Activated CD4-positive, alpha-beta T cell treated with anti-CD3 and anti-CD28 coated beads for 24 hours (primary cell): ENCODE data around the gene LTBP3.
"Not testable (repeated sequence)": the region's sequence is repeated elsewhere in the genome, so short reads cannot be mapped to it uniquely, and the experiment has no call there.

Experiments used
- DNase-seq, 2 donors: peaks; one replicate each; pipeline ENCODE4 v3.0.0-alpha.2; 2020; ENCODE audit warnings: low read depth in 2 of 2

LTBP3 gene

DNA sequence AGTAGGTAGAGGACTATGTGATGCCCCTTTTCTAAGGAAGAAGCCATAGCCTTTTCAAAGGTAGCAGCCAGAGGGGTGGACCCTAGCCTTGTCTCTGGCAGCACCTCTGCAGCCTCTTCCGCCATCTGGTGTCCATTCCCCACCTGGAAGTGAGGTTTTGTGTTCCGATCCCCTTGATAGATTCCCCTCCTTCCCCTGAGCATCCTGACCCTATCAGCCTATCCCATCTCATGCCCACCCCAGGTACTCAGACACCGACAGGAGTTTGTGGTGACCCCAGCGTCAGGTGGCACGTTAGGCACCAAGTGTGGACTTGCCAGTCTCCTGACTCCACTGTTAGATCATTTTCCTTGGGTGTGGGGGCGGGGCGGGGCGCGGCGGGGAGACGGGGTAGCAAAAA is 13.8 kb upstream of the LTBP3 start:
- DNase-seq = no peak

DNA sequence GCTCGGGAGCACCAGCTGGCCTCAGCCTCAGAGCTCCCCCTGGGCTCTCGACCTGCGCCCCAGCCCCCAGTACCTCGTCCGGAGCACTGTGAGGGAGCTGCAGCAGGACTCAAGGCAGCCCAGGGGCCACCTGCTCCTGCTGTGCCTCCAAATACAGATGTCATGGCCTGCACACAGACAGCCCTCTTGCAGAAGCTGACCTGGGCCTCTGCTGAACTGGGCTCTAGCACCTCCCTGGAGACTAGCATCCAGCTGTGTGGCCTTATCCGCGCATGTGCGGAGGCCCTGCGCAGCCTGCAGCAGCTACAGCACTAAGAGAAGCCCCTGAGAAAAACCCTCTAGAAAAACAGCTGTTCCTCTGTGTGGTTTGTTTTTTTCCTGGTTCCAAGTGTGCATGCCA is 13.3 kb upstream of the LTBP3 start:
- no peak for DNase-seq

DNA sequence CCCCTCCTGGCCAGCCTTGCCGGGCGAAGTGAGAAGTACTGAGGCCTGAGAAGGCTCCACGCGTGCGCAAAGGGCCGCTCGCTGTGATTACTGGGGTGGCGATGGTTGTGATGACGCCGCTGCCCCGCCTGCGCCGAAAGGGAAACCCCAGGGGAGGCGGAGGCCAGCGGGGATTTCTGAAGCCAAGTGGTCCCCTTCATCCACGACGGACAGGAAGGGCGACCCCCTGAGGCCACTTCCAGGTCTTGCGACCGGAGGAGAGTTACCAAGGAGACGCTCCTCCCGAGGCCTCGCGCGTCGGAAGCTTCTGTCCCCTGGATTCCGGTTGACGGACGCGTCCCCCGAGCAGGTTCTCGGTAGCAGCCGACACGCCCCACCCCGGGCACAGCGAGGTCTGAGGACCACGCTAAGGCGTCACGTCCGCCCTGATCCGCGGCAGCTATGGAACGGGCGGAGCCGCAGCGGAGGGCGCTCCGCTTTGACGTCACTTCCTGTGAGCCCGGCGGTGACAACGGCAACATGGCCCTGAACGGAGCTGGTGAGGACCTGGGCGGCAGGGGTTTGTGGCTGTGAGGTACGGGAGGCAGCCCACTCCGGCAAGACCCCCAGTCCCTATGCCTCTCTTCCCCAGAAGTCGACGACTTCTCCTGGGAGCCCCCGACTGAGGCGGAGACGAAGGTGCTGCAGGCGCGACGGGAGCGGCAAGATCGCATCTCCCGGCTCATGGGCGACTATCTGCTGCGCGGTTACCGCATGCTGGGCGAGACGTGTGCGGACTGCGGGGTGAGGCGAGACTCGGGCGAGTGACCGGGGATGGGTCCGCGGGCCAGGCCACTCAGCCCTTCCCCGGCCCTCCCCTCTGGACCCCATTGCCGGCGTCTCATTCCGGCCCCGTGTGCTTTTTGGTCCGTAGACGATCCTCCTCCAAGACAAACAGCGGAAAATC is 12.1 kb upstream of the LTBP3 start, which contains the start of gene ZNRD2:
ZNRD2 (plus strand) TSS at position 505 of the 946 bp plus-strand sequence; CDS start at position 520, 15 bp downstream.
- DNase-seq = peak; percentile 96 to 97

DNA sequence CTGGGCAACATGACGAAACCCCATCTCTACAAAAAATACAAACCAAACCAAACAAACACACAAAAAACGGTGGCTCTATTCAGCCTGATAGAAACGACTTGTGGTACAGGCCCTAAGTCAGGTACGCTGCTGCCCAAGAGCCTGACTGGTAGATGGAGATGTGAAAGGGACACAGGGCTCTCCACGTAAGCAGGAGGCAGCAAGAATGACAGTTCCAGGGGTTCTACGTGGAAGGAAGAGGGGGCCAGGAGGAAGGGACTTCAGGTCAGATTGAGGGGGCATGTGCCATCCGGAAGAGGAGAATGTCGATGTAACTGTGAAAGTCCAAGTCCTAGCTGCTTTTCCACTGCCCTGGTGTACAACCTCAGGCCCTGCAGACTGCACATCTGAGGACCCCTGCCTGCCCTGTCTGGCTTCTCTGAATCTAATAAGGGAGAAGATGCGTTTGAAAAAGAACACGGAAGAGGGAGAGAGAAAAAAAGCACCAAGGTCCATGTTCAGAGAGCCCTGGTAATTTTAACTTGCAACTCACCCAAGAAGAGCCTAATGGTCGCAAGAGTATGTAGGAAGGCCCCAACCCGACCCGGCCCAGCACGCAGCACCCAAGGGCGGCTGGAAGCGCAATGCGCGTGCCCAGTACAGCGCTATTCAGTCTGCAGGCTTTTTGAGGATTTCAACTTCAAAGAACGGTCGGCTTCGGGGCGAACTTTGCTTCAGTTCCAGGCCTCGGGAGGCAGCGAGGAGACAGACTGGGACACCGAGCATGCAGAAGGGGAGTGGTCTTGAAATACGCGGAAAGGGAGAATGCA is 11.2 kb upstream of the LTBP3 start:
- no peak for DNase-seq

DNA sequence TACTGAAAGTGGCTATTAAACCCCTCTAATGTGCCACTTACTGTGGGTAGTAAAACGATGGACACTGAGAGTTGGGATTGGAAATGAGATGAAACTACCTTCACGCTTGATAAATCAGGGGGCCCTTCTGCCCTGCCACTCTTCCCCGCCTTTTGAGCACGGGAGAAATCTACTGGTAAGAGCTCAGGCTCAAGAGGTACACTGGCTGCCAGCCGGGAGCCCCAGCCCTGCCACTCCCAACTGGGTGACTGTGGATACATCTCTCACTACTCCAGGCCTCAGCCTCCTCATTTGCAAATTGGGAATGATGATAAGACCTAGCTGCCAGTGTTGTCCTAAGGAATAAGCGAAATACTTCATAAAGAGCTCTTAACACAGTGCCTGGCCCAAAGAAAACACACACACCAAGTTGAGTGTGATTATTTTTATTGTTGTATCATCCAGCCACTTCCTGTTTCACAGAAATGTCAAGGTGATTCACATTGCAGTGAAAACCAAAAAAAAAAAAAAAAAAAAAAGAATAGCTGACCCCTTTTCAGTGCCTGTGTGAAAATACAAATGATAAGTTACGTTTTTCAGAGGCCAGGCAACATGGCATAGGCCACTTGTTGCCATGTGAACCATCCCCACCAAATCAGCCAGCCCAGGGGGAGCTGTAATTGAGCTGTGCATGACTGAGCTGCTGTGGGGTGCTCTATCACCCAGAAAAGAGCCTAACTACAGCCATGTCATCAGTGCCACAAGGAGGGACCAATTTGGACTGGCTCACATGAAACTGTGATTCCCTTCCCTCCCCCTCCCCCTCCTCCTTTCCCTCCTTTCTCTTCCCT is 7.7 kb upstream of the LTBP3 start:
- no peak for DNase-seq

DNA sequence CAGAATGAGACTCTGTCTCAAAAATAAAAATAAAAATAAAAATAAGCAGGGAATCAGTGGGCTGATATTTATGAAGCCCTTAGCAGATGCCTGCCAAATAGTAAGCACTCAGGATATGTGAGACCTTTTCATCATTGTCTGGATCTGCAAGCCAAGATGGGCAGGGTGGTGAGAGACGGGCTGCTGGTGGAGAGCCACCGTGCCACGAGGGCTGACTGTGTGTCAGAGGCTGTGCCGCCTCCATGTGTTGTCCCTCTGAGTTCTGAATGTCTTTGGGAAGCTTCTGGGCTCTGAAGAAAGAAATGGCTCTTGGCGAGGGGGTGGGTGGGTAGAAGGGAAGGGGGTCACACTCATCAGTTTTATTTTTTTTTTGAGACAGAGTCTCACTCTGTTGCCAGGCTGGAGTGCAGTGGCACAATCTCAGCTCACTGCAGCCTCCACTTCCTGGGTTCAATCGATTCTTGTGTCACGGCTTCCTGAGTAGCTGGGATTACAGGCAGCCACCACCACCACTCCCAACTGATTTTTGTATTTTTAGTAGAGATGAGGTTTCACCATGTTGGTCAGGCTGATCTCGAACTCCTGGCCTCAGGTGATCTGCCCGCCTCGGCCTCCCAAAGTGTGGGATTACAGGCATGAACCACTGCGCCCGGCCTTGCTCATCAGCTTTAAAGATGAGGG is 6.9 kb upstream of the LTBP3 start:
- DNase-seq = not testable (repeated sequence)

DNA sequence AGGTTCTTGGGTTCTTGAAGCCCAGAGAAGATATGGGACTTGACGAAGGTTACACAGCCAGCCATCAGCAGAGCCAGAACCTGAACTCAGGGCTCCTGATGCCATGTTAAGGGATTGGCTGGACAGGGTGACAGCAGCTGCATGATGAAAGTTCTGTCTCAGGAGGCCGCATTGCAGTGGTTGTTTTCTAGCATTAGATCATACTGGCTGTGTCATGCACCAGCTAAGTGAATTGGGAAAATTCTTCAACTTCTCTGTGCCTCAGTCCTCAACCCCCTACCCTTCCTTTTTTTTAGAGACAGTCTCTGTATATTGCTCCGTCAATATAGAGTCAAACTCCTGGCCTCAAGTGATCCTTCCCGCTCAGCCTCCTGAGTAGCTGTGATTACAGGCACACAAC is 5.4 kb upstream of the LTBP3 start:
- DNase-seq = no peak

DNA sequence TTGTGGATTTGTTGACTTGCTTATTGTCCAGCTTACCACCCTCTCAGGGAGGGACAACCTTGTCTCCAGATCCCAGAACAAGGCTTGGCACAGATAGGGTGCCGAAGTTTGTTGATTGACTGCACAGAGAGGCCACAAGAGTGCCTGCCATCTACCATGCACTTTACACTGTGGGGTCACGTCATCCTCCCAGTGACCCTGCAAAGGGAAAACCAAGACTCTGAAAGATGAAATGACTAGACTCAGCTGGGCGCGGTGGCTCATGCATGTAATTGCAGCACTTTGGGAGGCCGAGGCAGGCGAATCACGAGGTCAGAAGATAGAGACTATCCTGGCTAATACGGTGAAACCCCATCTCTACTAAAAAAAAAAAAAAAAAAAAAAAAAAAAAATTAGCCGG is 4.6 kb upstream of the LTBP3 start:
- DNase-seq = no peak

DNA sequence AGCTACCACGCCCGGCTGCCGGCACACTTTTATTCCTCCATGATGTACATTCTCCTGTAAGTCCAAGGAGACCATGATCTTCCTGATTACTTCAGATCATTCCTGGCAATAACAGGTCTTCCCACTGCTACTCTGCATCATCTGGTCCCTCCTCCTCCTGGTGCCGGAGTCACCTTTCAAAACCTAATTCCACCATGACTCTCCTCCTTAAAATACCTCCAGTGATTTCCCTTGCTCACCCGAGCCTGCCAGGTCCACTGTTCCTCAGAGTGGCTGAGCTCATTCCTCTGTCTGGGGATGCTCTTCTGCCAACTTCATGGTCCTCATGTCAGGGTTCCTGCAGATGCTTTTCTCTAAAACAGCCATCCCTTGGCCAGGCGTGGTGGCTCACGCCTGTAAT is 3.9 kb upstream of the LTBP3 start:
- no peak for DNase-seq

DNA sequence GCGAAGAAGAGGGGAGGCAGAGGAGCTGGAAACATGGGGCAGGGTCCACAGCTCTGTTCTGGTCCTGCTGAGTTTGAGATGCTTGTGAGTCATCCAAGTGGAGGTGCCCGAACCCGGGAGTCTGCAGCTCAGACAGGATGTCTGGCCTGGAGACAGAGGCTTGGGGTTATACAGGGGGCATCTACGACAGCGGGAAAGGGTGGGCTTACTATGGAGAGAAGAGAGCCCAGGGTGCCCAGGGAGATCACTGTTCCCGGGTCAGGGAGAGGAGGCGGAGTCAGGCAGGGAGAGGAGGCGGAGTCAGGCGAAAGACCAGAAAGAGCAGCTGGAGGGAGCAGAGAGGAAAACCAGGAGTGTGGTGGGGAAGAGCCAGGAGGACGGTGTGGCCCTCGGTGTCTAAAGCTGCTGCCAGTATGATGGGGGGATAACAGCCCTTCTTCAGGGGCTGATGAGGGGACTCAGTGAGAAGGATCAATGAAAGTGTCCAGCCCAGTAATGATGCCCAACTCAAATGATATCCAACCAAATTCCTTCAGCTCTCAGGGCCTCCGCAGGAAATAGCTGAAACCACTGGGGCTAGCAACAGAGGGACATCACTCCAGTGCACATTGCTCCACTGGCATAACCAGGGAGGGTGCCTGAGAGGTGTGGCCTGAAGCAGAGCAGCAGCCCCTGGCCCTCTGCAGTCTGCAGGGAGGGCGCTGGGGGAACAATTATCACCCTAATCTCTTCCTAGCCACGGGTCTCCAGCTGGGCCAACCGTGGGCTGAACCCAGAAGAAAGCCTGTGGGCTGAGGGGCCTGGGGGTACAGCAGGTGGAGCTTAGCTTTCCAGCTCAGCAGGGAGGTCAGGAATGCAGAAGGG is 2.6 kb upstream of the LTBP3 start:
- DNase-seq = no peak

DNA sequence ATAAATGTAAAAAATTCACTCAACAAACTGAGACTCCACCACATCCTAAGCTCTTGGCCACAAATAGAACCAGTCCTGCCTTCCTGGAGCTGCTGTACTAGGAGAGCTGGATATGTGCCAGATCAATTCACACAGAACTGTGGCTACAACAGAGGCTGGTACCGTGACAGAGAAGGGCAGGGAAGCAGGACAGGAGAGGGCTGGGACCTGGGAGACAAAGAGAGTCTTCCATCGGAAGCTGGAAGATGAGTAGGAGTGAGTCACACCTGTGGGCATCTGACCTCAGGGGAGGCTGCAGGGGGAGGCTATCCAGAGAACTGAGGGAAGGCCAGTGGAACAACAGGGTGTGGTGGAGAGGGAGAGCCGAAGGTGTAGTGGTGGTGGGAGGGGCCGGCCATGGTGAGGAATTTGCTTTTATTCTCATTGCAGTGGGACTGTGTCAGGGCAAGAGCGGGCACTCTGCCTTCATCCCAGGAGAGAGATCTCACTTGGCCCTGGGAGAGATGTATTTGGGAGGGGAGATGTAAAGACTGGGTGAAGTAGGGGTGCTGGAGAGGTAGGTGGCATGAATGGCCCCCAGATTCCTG is 1.9 kb upstream of the LTBP3 start:
- DNase-seq = no peak

DNA sequence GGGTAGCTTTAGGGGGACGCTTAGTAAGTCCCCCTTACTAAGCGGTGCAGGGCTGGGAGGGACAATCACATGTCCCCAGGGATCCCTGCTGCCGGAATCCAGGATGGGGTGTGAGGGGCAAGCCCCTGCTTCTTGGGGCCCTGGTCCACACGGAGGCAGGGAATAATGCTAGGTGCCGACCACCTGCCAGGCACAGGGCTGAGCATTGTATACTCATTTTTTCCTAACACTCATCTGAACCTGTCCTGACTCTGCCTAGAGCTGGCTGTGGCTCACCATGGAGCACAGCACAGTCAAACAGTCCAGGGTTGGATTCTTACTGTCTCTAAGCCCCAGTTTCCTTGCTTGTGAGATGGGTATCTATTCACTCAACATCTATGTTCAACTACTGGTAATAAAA is 1.4 kb upstream of the LTBP3 start:
- no peak for DNase-seq

DNA sequence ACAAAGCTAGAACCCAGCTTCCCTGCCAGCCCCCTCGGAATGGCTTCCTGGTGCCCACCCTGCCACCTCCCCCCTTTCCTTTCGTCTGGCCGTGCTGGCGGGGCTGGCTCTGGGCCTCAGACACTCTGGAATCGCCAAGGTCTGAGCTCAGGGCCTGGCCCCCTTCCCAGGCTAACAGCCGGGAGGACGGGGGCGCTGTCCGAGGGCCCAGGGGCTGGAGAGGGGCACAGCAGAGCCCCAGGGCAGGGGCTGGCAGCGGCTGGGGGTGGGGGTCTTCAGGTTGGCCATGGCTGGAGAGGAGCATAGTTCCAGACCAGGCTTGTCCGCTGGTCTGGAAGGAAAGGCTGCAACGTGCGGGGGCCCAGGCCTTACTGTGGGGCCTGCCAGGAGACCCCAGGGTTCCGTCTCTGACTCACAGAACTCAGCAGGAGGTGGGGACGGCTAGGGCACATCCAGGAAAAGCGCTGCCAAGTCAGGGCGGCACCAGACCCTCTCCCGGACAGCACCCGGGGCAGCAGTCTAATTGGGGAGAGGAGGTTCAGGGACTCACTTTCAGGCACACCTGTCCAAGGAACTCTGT is 861 bp upstream of the LTBP3 start:
- DNase-seq = no peak

DNA sequence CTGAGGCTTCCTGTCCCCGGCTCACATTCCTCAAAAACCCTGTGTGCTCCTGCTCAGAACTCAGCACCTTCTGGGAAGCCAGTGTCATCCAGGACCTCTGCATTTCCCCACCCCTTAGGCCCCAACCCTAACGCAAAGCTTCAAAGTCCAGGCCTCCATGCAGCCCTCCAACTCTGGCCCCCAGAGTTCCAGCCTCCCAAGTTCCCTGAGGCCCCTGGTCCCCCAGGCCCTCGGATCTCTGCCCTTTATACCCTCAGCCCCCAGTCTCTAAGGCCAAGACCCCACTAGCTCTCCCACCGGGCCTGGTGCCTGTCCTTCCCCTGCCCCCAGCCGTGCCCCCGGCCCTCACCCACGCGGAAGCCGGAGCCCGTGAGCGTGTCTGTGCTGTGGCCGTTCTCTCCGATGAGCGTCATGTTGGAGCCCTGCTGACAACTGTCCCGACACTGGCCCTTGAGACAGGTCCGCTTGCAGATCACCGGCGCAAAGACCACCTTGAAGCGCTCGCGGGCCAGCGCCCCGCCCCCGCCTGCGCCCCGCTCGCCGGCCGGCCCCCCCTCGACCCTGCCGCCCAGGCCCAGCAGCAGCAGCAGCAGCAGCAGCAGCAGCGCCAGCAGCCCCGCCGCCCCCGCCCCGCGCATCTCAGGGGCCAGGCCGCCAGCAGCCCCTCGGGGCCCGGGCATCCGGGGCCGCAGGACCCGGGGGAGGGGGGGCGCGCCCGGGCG is 718 bp downstream of the LTBP3 start:
- DNase-seq = no peak

DNA sequence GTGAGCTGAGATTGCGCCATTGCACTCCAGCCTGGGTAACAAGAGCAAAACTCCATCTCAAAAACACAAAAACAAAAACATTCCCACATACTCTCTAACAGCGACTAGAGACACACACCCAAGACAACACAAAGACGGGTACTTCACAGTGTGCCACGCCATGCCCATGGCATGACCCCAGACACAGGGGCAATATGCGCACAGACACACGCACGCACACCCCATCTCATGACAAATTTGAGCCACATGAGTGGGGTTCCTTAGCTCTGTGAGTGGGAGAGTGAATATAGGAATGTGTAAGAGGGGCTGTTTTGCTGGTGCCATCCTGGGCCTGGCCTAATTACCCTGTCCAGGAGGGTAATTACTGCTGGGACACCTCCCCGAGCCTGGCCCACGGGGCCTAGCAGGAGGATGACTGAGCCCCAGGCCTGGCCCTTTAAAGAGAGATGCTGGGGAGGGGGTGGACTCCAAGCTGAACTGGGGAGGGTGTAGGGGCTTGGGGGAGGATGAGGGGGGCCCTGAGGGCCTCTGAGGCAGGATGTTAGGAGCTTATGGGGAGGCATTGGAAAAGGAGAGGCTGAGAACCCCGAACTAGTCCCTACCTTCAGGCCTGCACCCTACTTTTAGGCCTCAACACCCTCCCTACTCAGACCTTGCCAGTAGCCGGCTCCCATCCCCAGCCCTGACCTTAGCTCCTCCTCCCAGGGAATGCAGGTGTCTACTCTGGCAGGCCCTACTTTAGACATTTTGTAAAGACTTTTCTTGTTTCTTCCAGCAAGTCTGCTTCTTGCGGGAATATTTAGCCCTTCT is 1.5 kb downstream of the LTBP3 start:
- no peak for DNase-seq

DNA sequence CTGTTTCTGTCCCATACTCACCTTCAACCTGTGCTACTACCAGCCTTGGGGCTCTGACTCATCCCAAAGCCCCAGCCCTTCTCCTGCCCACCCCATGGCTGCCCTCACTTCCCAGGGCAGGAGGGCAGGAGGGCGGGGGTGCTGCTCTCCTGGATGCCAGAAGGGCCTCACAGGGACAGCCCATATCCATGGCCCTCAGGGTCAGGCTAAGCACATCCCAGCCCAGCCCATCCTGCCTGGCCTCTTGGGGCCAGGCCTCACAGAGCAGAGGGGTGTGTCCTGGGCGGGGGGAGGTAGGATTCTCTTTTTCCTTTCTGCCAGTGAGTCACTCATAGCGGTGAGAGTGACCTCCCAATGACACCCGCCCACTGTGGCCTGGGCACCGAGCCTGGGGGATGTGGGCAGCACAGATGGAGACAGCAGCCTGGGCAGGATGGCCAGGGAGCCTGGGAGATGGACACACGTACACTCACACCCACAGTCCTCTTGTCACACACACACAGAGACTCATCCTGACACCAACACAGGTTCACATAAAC is 2.4 kb downstream of the LTBP3 start:
- no peak for DNase-seq

DNA sequence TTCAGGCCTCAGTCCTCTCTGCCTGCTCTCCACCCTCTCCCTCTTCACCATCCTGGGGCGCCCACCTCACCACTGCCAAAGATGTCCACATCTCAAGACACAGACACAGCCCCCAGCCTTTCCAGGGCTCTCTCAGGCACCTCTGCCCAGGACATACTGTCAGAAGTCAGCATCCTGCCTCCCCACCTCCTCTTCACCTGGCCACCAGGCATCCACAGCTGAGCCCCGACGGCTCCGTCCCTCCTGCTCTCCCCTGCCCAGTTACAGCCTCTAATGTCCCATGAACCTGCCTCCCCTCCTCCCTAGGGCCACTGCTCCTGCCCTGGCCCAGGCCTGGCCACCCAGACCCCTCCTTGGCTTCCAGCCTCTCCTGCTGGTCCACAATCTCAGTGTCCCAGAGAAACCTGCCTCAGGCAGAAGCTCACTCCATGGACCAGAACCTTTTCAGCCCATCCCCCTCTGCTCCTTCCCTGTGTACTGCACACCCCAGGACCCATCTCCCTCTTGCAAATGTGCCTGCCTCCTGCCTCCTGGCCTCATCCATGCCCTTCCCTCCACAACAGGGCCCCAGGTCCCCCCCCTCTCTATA is 3.2 kb downstream of the LTBP3 start:
- no peak for DNase-seq
